Esophagus muscularis mucosa (tissue), 4 donors: ENCODE measurements around the gene TMEM259. TPM values are rescaled to one million over a fixed set of nuclear protein-coding genes. Genes with fewer than 3 reads are reported as not detected.
A peak's percentile ranks its signal among the peaks of the same experiment; 100 is the strongest.

Source experiments
- DNase-seq: peaks from one replicate; pipeline ENCODE4 v3.0.0-alpha.2; 2017; ENCODE audit errors: extremely low spot score
- H3K27ac ChIP-seq, 4 donors: fragments of 200-600 bp; sonication (generic); replicated peaks in 1 of 4; 1 replicate in 3 of 4; 2 replicates in 1 of 4; pipeline ENCODE4 v1.5.1; 2016 to 2019; ENCODE audit warnings: mild to moderate bottlenecking in 1 of 4
- H3K27me3 ChIP-seq, 4 donors: fragments of 200-600 bp; sonication (generic); one replicate each; pipeline versions ENCODE4 v1.5.1 to v1.6.0; 2016 to 2019
- H3K36me3 ChIP-seq, 4 donors: fragments of 200-600 bp; sonication (generic); one replicate each; pipeline ENCODE4 v1.5.1; 2016 to 2019
- H3K4me1 ChIP-seq, 4 donors: fragments of 200-600 bp; sonication (generic); one replicate each; pipeline ENCODE4 v1.5.1; 2016 to 2019
- H3K4me3 ChIP-seq, 4 donors: fragments of 200-600 bp; sonication (generic); 1 replicate in 2 of 4; 2 replicates in 2 of 4; pipeline ENCODE4 v1.5.1; 2016 to 2019; ENCODE audit warnings: mild to moderate bottlenecking in 4 of 4, moderate library complexity in 1 of 4
- H3K9me3 ChIP-seq, 4 donors: fragments of 200-600 bp; sonication (generic); 1 replicate in 3 of 4; 2 replicates in 1 of 4; pipeline ENCODE4 v1.5.1; 2016 to 2019
- CTCF ChIP-seq, 3 experiments: fragments of 200-600 bp in 2 of 3; fragments of 450-650 bp in 1 of 3; sonication (generic) in 2 of 3; IDR thresholded peaks; one replicate each; pipeline ENCODE4 v1.5.1; 2017 to 2019; ENCODE audit warnings: antibody characterized with exemption in 3 of 3, mild to moderate bottlenecking in 2 of 3, moderate library complexity in 1 of 3
- EP300 ChIP-seq: sonication (generic); formaldehyde crosslinking; IDR thresholded peaks from one replicate; pipeline ENCODE4 v1.6.1; 2017; ENCODE audit warnings: antibody characterized with exemption
- POLR2A ChIP-seq: fragments of 450-650 bp; IDR thresholded peaks from one replicate; pipeline ENCODE4 v1.6.1; 2017; ENCODE audit warnings: antibody characterized with exemption, moderate library complexity, mild to moderate bottlenecking, low read depth
- POLR2AphosphoS5 ChIP-seq, 2 donors: sonication (generic); formaldehyde crosslinking; IDR thresholded peaks; one replicate each; pipeline ENCODE4 v1.6.1; 2017; ENCODE audit warnings: antibody characterized with exemption in 2 of 2
- whole genome bisulfite sequencing: methylation state at CpG from one replicate; pipeline ENCODE4 v1.1.5; 2018; 5-methylcytosine and 5-hydroxymethylcytosine counted together
- intact Hi-C: fragments of 100-400 bp; cut with DNase I; formaldehyde crosslinking; loops from one replicate; pipeline ENCODE4 v1.15.1; 2023
- total RNA-seq, 4 donors: library from RNA; depleted of rRNA; stranded (reverse); fragments of >200 nt; gene quantifications; one replicate each; pipeline versions ENCODE4 v1.1.0 to v1.2.1, GENCODE V29; 2016

The TMEM259 gene
- total RNA-seq, 4 donors from 2014 or later, result 129 to 187 (median 160) TPM

- no peak for TF ChIP-seq EP300
- no peak for TF ChIP-seq POLR2AphosphoS5 (IDR thresholded peaks at IDR 0.05)
- no peak for TF ChIP-seq POLR2A
- TF ChIP-seq CTCF (IDR thresholded peaks at IDR 0.05), result no peak
- H3K4me1 ChIP-seq, result peaks cover 70 to 85% (median 82%) of the 10 kb centered on the region in 4 donors
Observed at GRCh38 chr19:1018932-1019615, 1.8 kb downstream of the TMEM259 start.

GRCh38 chr19:1018393-1018792, 2.5 kb downstream of the TMEM259 start:
- H3K27me3 ChIP-seq, result no peaks in the 10 kb centered on the region
- no peak overlapping the region for H3K27ac ChIP-seq
- TF ChIP-seq EP300, result no peak
- peaks cover 8 to 18% (median 17%) of the 10 kb centered on the region in 4 donors for H3K36me3 ChIP-seq
- intact Hi-C loops, result no loop called here
- peaks cover 70 to 91% (median 83%) of the 10 kb centered on the region in 4 donors for H3K4me1 ChIP-seq
- no peaks in the 10 kb centered on the region for H3K9me3 ChIP-seq
- peak overlapping the region in 1 of 4 donors; percentile 20 for H3K4me3 ChIP-seq
- 77% methylated on average over 5 of the region's 5 CpGs for WGBS
- no peak for DNase-seq

More at GRCh38 chr19:1018932-1019615, 1.8 kb downstream of the TMEM259 start:
- DNase-seq, result no peak
- H3K27ac ChIP-seq, result peak overlapping the region in 2 of 4 donors; percentile 97
- H3K27me3 ChIP-seq, result no peaks in the 10 kb centered on the region
- WGBS, result 35% methylated on average over 8 of the region's 17 CpGs
- intact Hi-C loops, result no loop called here
- peaks cover under 1 to 11% (median 10%) of the 10 kb centered on the region in 4 donors for H3K36me3 ChIP-seq
- H3K9me3 ChIP-seq, result no peaks in the 10 kb centered on the region
- peak overlapping the region; percentile 84 to 96 (median 89) for H3K4me3 ChIP-seq

- H3K4me3 ChIP-seq, result peak overlapping the region in 1 of 4 donors; percentile 20
- H3K27ac ChIP-seq, result peak overlapping the region in 1 of 4 donors; percentile 47
- no peaks in the 10 kb centered on the region for H3K27me3 ChIP-seq
- H3K4me1 ChIP-seq, result peaks cover 66 to 91% (median 79%) of the 10 kb centered on the region in 4 donors
- TF ChIP-seq POLR2AphosphoS5 (IDR thresholded peaks at IDR 0.05) (no peak), EP300 (no peak), CTCF (IDR thresholded peaks at IDR 0.05) (no peak), POLR2A (no peak)
- H3K9me3 ChIP-seq, result no peaks in the 10 kb centered on the region
- intact Hi-C loops, result no loop called here
- DNase-seq, result no peak
- peaks cover 10 to 23% (median 21%) of the 10 kb centered on the region in 4 donors for H3K36me3 ChIP-seq
- WGBS, result 80% methylated on average over 2 of the region's 9 CpGs
Observed at GRCh38 chr19:1017906-1018305, 3.0 kb downstream of the TMEM259 start.

- Histone ChIP-seq H3K4me3 (peak overlapping the region in 3 of 4 donors; percentile 2 to 20 (median 10)), H3K9me3 (no peaks in the 10 kb centered on the region), H3K27me3 (no peaks in the 10 kb centered on the region), H3K27ac (peak overlapping the region in 3 of 4 donors; percentile 46 to 47 (median 47)), H3K4me1 (peaks cover 64 to 86% (median 73%) of the 10 kb centered on the region in 4 donors), H3K36me3 (peaks cover 15 to 29% (median 27%) of the 10 kb centered on the region in 4 donors)
- TF ChIP-seq CTCF (IDR thresholded peaks at IDR 0.05) (no peak), POLR2A (no peak), EP300 (no peak), POLR2AphosphoS5 (IDR thresholded peaks at IDR 0.05) (no peak)
- intact Hi-C loops, result no loop called here
- WGBS, result 60% methylated on average over 20 of the region's 24 CpGs
- DNase-seq, result no peak
Observed at GRCh38 chr19:1017115-1017905, 3.6 kb downstream of the TMEM259 start.

- no peak for DNase-seq
- H3K27ac ChIP-seq, result peak overlapping the region; percentile 20 to 47 (median 46)
- 30% methylated on average over 10 of the region's 12 CpGs for WGBS
- H3K36me3 ChIP-seq, result peaks cover 22 to 35% (median 34%) of the 10 kb centered on the region in 4 donors
- H3K4me3 ChIP-seq, result peak overlapping the region in 1 of 4 donors; percentile 20
- peaks cover 57 to 79% (median 66%) of the 10 kb centered on the region in 4 donors for H3K4me1 ChIP-seq
- H3K27me3 ChIP-seq, result no peaks in the 10 kb centered on the region
- intact Hi-C loops, result no loop called here
- no peak for TF ChIP-seq EP300
- no peak for TF ChIP-seq CTCF (IDR thresholded peaks at IDR 0.05)
- no peak for TF ChIP-seq POLR2A
- peak; percentile 55 for TF ChIP-seq POLR2AphosphoS5 (IDR thresholded peaks at IDR 0.05)
- H3K9me3 ChIP-seq, result no peaks in the 10 kb centered on the region
Observed at GRCh38 chr19:1016647-1017114, 4.2 kb downstream of the TMEM259 start.
